Gastrocnemius medialis (tissue), 4 donors: ENCODE results near the gene ACAD9.

Experiments
- POLR2A ChIP-seq, 2 donors: fragments of 450-650 bp; IDR thresholded peaks; one replicate each; pipeline ENCODE4 v1.6.1; 2017; ENCODE audit warnings: antibody characterized with exemption in 2 of 2, mild to moderate bottlenecking in 2 of 2, moderate library complexity in 2 of 2
- TF ChIP-seq, protein P1 (sequence below), 5 experiments: fragments of 450-650 bp in 3 of 5; fragments of 200-600 bp in 2 of 5; sonication (generic) in 2 of 5; IDR thresholded peaks in 4 of 5; conservative IDR thresholded peaks in 1 of 5; 1 replicate in 4 of 5; 2 replicates in 1 of 5; pipeline ENCODE4 v1.5.1; 2016 to 2019; ENCODE audit warnings: antibody characterized with exemption in 5 of 5, mild to moderate bottlenecking in 3 of 5, moderate library complexity in 3 of 5

- TF ChIP-seq POLR2A (IDR thresholded peaks at IDR 0.05): no peak
- TF ChIP-seq, protein P1, sequence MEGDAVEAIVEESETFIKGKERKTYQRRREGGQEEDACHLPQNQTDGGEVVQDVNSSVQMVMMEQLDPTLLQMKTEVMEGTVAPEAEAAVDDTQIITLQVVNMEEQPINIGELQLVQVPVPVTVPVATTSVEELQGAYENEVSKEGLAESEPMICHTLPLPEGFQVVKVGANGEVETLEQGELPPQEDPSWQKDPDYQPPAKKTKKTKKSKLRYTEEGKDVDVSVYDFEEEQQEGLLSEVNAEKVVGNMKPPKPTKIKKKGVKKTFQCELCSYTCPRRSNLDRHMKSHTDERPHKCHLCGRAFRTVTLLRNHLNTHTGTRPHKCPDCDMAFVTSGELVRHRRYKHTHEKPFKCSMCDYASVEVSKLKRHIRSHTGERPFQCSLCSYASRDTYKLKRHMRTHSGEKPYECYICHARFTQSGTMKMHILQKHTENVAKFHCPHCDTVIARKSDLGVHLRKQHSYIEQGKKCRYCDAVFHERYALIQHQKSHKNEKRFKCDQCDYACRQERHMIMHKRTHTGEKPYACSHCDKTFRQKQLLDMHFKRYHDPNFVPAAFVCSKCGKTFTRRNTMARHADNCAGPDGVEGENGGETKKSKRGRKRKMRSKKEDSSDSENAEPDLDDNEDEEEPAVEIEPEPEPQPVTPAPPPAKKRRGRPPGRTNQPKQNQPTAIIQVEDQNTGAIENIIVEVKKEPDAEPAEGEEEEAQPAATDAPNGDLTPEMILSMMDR (IDR thresholded peaks at IDR 0.05 in 4 of 5, conservative IDR thresholded peaks at IDR 0.05 in 1 of 5): no peak
These were observed 5.6 kb downstream of the ACAD9 start for GRCh38 chr3:128884992-128885391.
